ENCODE measurements around the gene NONO. TPM values are rescaled to one million over a fixed set of nuclear protein-coding genes. Genes with fewer than 3 reads are reported as not detected.
"Not testable (repeated sequence)": the region's sequence is repeated elsewhere in the genome, so short reads cannot be mapped to it uniquely, and the experiment has no call there.

The NONO gene
- total RNA-seq, 1 experiment from 2014 or later, result 527 TPM

DNA sequence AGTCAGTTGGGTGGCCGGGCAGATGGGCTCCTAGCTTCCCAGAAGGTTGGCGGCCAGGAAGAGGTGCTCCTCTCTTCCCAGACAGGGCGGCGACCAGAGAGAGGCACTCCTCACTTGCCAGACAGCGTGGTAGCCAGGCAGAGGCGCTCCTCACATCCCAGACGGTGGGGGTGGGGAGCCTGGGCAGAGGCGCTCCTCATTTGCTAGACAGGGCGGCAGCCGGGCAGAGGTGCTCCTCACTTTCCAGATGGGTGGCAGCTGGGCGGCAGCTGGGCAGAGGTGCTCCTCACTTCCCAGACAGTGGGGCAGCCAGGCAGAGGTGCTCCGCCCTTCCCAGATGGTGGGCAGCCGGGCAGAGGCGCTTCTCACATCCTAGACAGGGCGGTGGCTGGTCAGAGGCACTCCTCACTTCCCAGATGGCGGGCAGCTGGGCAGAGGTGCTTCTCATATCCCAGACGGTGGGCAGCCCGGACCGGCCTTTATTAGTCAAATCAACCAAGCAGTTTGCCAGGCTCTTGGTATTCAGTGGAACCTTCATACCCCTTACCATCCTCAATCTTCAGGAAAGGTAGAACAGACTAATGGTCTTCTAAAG, 13.5 kb upstream of the NONO start:
- DNase-seq (ENCODE audit: low read depth, low spot score) (no peak), ATAC-seq (no peak)
- POLR2A ChIA-PET, result no interaction called here
- CTCF ChIA-PET, result no interaction called here
- Histone ChIP-seq H3K4me3 (ENCODE audit: low read depth in 2 of 2, low read length in 2 of 2) (no peak overlapping the region), H3K36me3 (ENCODE audit: control insufficient read depth, insufficient read depth, low read length) (no peaks in the 10 kb centered on the region), H3K4me1 (ENCODE audit: control insufficient read depth, insufficient read depth, low read length) (no peaks in the 10 kb centered on the region), H3K9me3 (ENCODE audit: control insufficient read depth, insufficient read depth, low read depth, low read length) (no peaks in the 10 kb centered on the region), H3K27me3 (ENCODE audit: control insufficient read depth, insufficient read depth, low read length) (no peaks in the 10 kb centered on the region), H3K27ac (ENCODE audit: low read length) (no peak overlapping the region)
- TF ChIP-seq, protein P1, sequence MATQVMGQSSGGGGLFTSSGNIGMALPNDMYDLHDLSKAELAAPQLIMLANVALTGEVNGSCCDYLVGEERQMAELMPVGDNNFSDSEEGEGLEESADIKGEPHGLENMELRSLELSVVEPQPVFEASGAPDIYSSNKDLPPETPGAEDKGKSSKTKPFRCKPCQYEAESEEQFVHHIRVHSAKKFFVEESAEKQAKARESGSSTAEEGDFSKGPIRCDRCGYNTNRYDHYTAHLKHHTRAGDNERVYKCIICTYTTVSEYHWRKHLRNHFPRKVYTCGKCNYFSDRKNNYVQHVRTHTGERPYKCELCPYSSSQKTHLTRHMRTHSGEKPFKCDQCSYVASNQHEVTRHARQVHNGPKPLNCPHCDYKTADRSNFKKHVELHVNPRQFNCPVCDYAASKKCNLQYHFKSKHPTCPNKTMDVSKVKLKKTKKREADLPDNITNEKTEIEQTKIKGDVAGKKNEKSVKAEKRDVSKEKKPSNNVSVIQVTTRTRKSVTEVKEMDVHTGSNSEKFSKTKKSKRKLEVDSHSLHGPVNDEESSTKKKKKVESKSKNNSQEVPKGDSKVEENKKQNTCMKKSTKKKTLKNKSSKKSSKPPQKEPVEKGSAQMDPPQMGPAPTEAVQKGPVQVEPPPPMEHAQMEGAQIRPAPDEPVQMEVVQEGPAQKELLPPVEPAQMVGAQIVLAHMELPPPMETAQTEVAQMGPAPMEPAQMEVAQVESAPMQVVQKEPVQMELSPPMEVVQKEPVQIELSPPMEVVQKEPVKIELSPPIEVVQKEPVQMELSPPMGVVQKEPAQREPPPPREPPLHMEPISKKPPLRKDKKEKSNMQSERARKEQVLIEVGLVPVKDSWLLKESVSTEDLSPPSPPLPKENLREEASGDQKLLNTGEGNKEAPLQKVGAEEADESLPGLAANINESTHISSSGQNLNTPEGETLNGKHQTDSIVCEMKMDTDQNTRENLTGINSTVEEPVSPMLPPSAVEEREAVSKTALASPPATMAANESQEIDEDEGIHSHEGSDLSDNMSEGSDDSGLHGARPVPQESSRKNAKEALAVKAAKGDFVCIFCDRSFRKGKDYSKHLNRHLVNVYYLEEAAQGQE (IDR thresholded peaks at IDR 0.05; ENCODE audit: insufficient read depth in 1 of 2, low read depth in 2 of 2, low read length in 1 of 2), result no peak
- TF ChIP-seq SIN3A (IDR thresholded peaks at IDR 0.05; ENCODE audit: borderline replicate concordance, insufficient read depth, low read depth, low read length), result no peak
- no peak for TF ChIP-seq POLR2AphosphoS5 (IDR thresholded peaks at IDR 0.05; ENCODE audit: low read depth, low read length)
- TF ChIP-seq, protein P2, sequence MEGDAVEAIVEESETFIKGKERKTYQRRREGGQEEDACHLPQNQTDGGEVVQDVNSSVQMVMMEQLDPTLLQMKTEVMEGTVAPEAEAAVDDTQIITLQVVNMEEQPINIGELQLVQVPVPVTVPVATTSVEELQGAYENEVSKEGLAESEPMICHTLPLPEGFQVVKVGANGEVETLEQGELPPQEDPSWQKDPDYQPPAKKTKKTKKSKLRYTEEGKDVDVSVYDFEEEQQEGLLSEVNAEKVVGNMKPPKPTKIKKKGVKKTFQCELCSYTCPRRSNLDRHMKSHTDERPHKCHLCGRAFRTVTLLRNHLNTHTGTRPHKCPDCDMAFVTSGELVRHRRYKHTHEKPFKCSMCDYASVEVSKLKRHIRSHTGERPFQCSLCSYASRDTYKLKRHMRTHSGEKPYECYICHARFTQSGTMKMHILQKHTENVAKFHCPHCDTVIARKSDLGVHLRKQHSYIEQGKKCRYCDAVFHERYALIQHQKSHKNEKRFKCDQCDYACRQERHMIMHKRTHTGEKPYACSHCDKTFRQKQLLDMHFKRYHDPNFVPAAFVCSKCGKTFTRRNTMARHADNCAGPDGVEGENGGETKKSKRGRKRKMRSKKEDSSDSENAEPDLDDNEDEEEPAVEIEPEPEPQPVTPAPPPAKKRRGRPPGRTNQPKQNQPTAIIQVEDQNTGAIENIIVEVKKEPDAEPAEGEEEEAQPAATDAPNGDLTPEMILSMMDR (IDR thresholded peaks at IDR 0.05), result no peak
- TF ChIP-seq TCF7L2 (IDR thresholded peaks at IDR 0.05; ENCODE audit: low read depth, low read length), result no peak
- in situ Hi-C loops (cut with HindIII; ENCODE audit: low pct_unique_long_range_greater_than_20kb, low sequenced_read_pairs), result no loop called here
- intact Hi-C loops (cut with micrococcal nuclease; ENCODE audit: unreplicated experiment), result no loop called here
- BruUV-seq (replicated peaks), result no TSS peak

DNA sequence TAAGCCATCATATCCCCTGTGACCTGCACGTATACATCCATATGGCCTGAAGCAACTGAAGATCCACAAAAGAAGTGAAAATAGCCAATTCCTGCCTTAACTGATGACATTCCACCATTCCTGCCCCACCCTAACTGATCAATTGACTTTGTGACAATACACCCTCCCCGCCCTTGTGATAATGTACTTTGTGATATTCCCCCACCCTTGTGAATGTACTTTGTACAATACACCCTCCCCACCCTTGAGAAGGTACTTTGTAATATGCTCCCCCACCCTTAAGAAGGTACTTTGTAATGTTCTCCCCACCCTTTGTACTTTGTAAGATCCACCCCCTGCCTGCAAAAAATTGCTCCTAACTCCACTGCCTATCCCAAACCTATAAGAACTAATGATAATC, 11.1 kb upstream of the NONO start:
- POLR2A ChIA-PET; H3K27ac ChIP-seq (ENCODE audit: low read length); CTCF ChIA-PET; BruUV-seq (replicated peaks); H3K27me3 ChIP-seq (ENCODE audit: control insufficient read depth, insufficient read depth, low read length); H3K36me3 ChIP-seq (ENCODE audit: control insufficient read depth, insufficient read depth, low read length); DNase-seq (ENCODE audit: low read depth, low spot score); intact Hi-C loops (cut with micrococcal nuclease; ENCODE audit: unreplicated experiment); H3K4me3 ChIP-seq (ENCODE audit: low read depth in 2 of 2, low read length in 2 of 2); H3K4me1 ChIP-seq (ENCODE audit: control insufficient read depth, insufficient read depth, low read length); H3K9me3 ChIP-seq (ENCODE audit: control insufficient read depth, insufficient read depth, low read depth, low read length); in situ Hi-C loops (cut with HindIII; ENCODE audit: low pct_unique_long_range_greater_than_20kb, low sequenced_read_pairs); ATAC-seq: not testable (repeated sequence)

DNA sequence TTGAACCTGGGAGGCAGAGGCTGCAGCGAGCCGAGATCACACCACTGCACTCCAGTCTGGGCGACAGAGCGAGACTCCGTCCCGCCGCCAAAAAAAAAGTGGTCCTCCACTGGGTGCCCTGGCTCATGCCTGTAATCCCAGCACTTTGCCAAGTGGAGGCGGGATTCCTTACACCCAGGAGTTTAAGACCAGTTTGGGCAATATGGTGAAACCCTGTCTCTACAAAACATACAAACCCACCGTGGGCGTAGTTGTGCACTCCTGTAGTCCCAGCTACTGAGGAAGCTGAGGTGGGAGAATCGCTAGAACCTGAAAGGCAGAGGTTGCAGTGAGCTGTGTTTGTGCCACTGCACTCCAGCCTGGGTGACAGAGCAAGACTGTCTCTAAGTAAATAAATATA, 2.1 kb upstream of the NONO start:
- ATAC-seq; H3K27ac ChIP-seq (ENCODE audit: low read length); H3K9me3 ChIP-seq (ENCODE audit: control insufficient read depth, insufficient read depth, low read depth, low read length); BruUV-seq (replicated peaks); H3K4me3 ChIP-seq (ENCODE audit: low read depth in 2 of 2, low read length in 2 of 2); in situ Hi-C loops (cut with HindIII; ENCODE audit: low pct_unique_long_range_greater_than_20kb, low sequenced_read_pairs); intact Hi-C loops (cut with micrococcal nuclease; ENCODE audit: unreplicated experiment); H3K4me1 ChIP-seq (ENCODE audit: control insufficient read depth, insufficient read depth, low read length); POLR2A ChIA-PET; DNase-seq (ENCODE audit: low read depth, low spot score); CTCF ChIA-PET; H3K27me3 ChIP-seq (ENCODE audit: control insufficient read depth, insufficient read depth, low read length): not testable (repeated sequence)
- peaks cover 16% of the 10 kb centered on the region; the same call in 1 of the 2 replicates for H3K36me3 ChIP-seq (ENCODE audit: control insufficient read depth, insufficient read depth, low read length)
